ENCODE measurements around the gene LIN37. TPM values are rescaled to one million over a fixed set of nuclear protein-coding genes. Genes with fewer than 3 reads are reported as not detected.

Gene LIN37
- total and polyA plus RNA-seq, 2 of the 13 experiments (the other 11 are each of a cell fraction or from before 2014, with no cell fraction given), result 6.3 to 8.7 TPM

- no peak for TF ChIP-seq DMTF1 (CRISPR knock-in tag; IDR thresholded peaks at IDR 0.05)
- TF ChIP-seq ZNF574 (CRISPR knock-in tag; IDR thresholded peaks at IDR 0.05), result peak; percentile 77
- no peak for TF ChIP-seq GMEB2 (CRISPR knock-in tag; IDR thresholded peaks at IDR 0.05; ENCODE audit: low read depth)
- no peak for TF ChIP-seq SRF (IDR thresholded peaks at IDR 0.05; ENCODE audit: low read depth, low read length)
- TF ChIP-seq PCBP2 (optimal IDR thresholded peaks at IDR 0.05; ENCODE audit: low read depth, low read length, poor library complexity, severe bottlenecking), result no peak
- no peak for TF ChIP-seq RBAK (CRISPR knock-in tag; IDR thresholded peaks at IDR 0.05)
- TF ChIP-seq ZNF225 (CRISPR knock-in tag; IDR thresholded peaks at IDR 0.05), result no peak
- no peak for TF ChIP-seq ZNF530 (CRISPR knock-in tag; IDR thresholded peaks at IDR 0.05; ENCODE audit: low read depth)
- TF ChIP-seq AGO2 (optimal IDR thresholded peaks at IDR 0.05; ENCODE audit: low read depth, low read length), result no peak
- peak; percentile 39; the same call in 1 of the 2 replicates for TF ChIP-seq E2F5 (CRISPR knock-in tag; conservative IDR thresholded peaks at IDR 0.05)
- no peak for TF ChIP-seq SMC3 (IDR thresholded peaks at IDR 0.05; ENCODE audit: low read length)
- TF ChIP-seq ZBTB2 (CRISPR knock-in tag; IDR thresholded peaks at IDR 0.05; ENCODE audit: low read depth), result no peak
- TF ChIP-seq EEA1 (CRISPR knock-in tag; IDR thresholded peaks at IDR 0.05; ENCODE audit: borderline replicate concordance), result peak; percentile 70; the same call in 1 of the 2 replicates
- no peak for TF ChIP-seq CCAR2 (optimal IDR thresholded peaks at IDR 0.05; ENCODE audit: low read depth, low read length)
- TF ChIP-seq ZNF7 (CRISPR knock-in tag; IDR thresholded peaks at IDR 0.05), result no peak
- no peak for TF ChIP-seq HBP1 (CRISPR knock-in tag; IDR thresholded peaks at IDR 0.05; ENCODE audit: low read depth)
- no peak for TF ChIP-seq AKAP8 (CRISPR knock-in tag; IDR thresholded peaks at IDR 0.05)
- TF ChIP-seq ZNF737 (CRISPR knock-in tag; IDR thresholded peaks at IDR 0.05; ENCODE audit: borderline replicate concordance), result no peak
Observed at GRCh38 chr19:35757749-35758608, 9.6 kb downstream of the LIN37 start, which contains the start of gene PROSER3 (continued).
